Coronary artery (tissue), 2 donors: Measurements from ENCODE around the gene TASOR2.

Experiments
- DNase-seq: peaks from one replicate; pipeline ENCODE4 v3.0.0-alpha.2; 2017; ENCODE audit warnings: low spot score
- H3K27ac ChIP-seq, 2 donors: fragments of 200-600 bp; sonication (generic); one replicate each; pipeline ENCODE4 v1.5.1; 2016 to 2019
- H3K4me3 ChIP-seq: fragments of 200-600 bp; sonication (generic); 2 replicates; pipeline ENCODE4 v1.5.1; 2016; ENCODE audit warnings: mild to moderate bottlenecking, moderate library complexity
- TF ChIP-seq, protein P1 (sequence below): fragments of 200-600 bp; sonication (generic); IDR thresholded peaks from one replicate; pipeline ENCODE4 v1.5.1; 2019; ENCODE audit warnings: antibody characterized with exemption

TASOR2 gene

DNA sequence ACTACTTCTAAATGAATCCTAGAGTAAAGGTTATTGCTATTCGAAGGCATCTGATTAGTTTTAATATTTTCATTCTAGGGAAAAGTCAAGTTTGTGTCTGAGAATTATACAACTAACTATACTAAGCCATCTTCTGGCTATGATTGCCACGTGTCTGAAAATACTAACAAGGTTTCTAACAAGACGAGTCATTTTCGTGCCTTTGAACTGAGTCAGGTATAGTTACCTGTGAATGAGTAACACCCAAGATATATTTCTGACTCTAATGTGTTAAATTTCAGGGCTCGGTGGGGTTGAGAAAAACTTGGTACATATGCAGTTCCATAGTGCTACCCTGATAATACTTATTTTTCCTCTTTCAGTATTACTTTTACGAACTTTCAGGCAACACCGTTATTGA lies 35.5 kb downstream of the TASOR2 start:
- Histone ChIP-seq H3K4me3 (no peak overlapping the region), H3K27ac (no peak overlapping the region)
- DNase-seq: no peak
- TF ChIP-seq, protein P1, sequence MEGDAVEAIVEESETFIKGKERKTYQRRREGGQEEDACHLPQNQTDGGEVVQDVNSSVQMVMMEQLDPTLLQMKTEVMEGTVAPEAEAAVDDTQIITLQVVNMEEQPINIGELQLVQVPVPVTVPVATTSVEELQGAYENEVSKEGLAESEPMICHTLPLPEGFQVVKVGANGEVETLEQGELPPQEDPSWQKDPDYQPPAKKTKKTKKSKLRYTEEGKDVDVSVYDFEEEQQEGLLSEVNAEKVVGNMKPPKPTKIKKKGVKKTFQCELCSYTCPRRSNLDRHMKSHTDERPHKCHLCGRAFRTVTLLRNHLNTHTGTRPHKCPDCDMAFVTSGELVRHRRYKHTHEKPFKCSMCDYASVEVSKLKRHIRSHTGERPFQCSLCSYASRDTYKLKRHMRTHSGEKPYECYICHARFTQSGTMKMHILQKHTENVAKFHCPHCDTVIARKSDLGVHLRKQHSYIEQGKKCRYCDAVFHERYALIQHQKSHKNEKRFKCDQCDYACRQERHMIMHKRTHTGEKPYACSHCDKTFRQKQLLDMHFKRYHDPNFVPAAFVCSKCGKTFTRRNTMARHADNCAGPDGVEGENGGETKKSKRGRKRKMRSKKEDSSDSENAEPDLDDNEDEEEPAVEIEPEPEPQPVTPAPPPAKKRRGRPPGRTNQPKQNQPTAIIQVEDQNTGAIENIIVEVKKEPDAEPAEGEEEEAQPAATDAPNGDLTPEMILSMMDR: no peak

DNA sequence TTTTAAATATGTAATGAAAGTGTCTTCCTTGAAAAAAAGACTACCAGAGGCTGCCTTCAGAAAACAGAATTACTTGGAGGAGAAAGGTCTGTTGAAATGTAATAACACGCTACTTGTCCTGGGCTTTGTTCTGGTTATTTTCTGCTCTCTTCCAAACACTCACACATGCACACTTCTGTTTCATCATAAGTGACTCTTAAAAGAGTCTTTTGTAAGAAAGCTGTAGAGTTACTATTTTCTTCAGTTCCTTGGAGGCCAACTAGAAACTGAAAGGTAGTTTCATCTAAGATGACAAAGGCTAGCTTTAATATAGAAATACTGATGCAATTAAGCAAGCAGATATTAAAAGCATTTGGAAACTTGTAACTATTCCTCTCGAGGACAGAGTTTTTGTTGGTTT lies 39.1 kb downstream of the TASOR2 start:
- Histone ChIP-seq H3K4me3 (no peak overlapping the region), H3K27ac (no peak overlapping the region)
- DNase-seq: no peak
- TF ChIP-seq, protein P1: no peak

DNA sequence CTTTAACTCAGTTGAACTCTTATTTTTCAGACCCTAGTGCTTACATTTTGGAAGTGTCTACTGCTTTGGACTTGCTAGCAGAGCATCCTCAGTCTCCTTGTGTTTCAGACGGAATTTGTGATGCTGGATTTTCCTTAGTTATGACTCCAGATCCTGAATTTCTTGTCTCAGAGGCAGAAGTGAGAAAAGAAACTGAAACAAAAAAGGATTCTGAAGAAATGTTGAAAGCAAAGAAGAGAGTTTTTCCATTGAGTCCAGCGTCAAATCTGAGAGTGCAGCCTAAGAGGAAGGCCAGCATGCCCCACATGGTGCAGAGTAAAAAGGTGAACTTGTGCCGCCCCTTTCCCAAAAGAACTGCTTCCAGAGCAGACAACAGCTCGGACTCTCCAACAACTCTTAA lies 46.1 kb downstream of the TASOR2 start:
- TF ChIP-seq, protein P1: no peak
- DNase-seq: no peak
- Histone ChIP-seq H3K4me3 (no peak overlapping the region), H3K27ac (no peak overlapping the region)

DNA sequence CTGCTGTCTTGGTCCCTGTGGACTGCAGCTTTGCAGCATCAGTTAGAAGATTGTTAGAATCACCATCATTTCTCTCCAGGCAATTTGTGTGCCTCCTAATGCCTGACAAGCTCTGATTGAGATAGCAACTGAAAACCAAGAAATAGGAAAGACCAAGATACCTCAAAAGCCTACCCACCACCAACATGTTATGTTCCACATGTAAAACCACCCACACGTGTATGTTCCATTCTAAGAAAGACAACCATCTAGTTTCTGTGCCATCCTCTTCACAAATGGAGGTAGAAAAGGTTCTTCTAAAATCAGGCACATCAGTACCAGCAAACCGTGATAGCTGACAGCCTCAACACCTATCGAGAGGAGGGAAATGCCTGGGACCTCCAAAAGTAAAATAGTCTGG lies 46.9 kb downstream of the TASOR2 start:
- Histone ChIP-seq H3K27ac (no peak overlapping the region), H3K4me3 (no peak overlapping the region)
- TF ChIP-seq, protein P1: no peak
- no peak for DNase-seq

DNA sequence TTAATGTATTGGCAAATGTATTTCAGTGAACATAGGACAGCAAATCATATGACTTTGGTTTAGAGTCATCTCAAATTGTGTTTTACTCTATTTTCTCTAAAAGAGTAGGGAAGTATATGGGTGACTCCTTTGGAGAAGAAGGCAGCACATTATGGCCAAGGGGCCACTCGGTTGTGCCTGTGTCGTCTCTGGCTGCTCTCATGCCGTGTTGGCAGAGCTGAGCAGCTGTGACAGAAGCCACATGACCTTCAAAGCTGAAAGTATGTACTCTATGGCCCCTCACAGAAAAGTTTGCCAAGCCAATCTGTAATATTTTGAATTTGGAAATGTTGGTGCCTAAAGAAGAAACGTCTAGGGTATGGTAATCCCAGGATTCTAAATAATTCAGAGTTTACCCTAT lies 47.5 kb downstream of the TASOR2 start:
- Histone ChIP-seq H3K27ac (no peak overlapping the region), H3K4me3 (no peak overlapping the region)
- no peak for DNase-seq
- TF ChIP-seq, protein P1: no peak
